Loucy (cell line): ENCODE results near the gene CAV3.

Experiments used
- H2AFZ ChIP-seq: fragments of 200-600 bp; sonication (generic); 2 replicates; pipeline ENCODE4 v1.6.0; 2016; ENCODE audit warnings: antibody characterized with exemption, mild to moderate bottlenecking, low read length, moderate library complexity
- H3F3A ChIP-seq: fragments of 200-600 bp; 2 replicates; pipeline ENCODE4 v1.6.0; 2016; ENCODE audit warnings: antibody characterized with exemption, low read depth, mild to moderate bottlenecking
- H3K27me3 ChIP-seq: fragments of 200-600 bp; sonication (generic); 2 replicates; pipeline ENCODE4 v1.6.1; 2014; ENCODE audit warnings: low read length, mild to moderate bottlenecking; ENCODE audit not compliant: insufficient read depth, poor library complexity, severe bottlenecking
- H3K36me3 ChIP-seq: fragments of 200-600 bp; sonication (generic); 2 replicates; pipeline ENCODE4 v1.6.1; 2016; ENCODE audit warnings: low read length; ENCODE audit not compliant: insufficient read depth
- H3K4me1 ChIP-seq: fragments of 200-600 bp; sonication (generic); 2 replicates; pipeline ENCODE4 v1.5.1; 2014; ENCODE audit warnings: low read length, mild to moderate bottlenecking; ENCODE audit not compliant: insufficient read depth, poor library complexity, severe bottlenecking
- H3K4me2 ChIP-seq: fragments of 200-600 bp; sonication (generic); 2 replicates; pipeline ENCODE4 v1.6.0; 2014; ENCODE audit warnings: antibody characterized with exemption, low read length, low read depth, mild to moderate bottlenecking; ENCODE audit not compliant: poor library complexity, severe bottlenecking
- H3K4me3 ChIP-seq: fragments of 200-600 bp; sonication (generic); 2 replicates; pipeline ENCODE4 v1.5.1; 2014; ENCODE audit warnings: low read length, mild to moderate bottlenecking, mixed read lengths; ENCODE audit not compliant: poor library complexity, severe bottlenecking
- H3K79me2 ChIP-seq: fragments of 200-600 bp; sonication (generic); 2 replicates; pipeline ENCODE4 v1.6.1; 2014; ENCODE audit warnings: low read length; ENCODE audit not compliant: insufficient read depth
- H3K9ac ChIP-seq: fragments of 200-600 bp; sonication (generic); 2 replicates; pipeline ENCODE4 v1.6.0; 2014; ENCODE audit warnings: mild to moderate bottlenecking, low read depth, low read length, moderate library complexity; ENCODE audit not compliant: poor library complexity, severe bottlenecking
- H3K9me2 ChIP-seq: fragments of 200-600 bp; sonication (generic); replicated peaks from 2 replicates; pipeline ENCODE4 v1.6.1; 2016; ENCODE audit warnings: low read depth, low read length, mixed read lengths
- H3K9me3 ChIP-seq: fragments of 200-600 bp; sonication (generic); 2 replicates; pipeline ENCODE4 v1.6.1; 2014; ENCODE audit warnings: mild to moderate bottlenecking, antibody characterized with exemption, low read length, low read depth; ENCODE audit not compliant: insufficient read depth
- H4K20me1 ChIP-seq: fragments of 200-600 bp; sonication (generic); 2 replicates; pipeline ENCODE4 v1.6.0; 2014; ENCODE audit warnings: antibody characterized with exemption, low read length, mild to moderate bottlenecking; ENCODE audit not compliant: insufficient read depth, poor library complexity, severe bottlenecking
- CTCF ChIP-seq: fragments of 200-600 bp; sonication (generic); conservative IDR thresholded peaks from 2 replicates; pipeline ENCODE4 v1.5.1; 2014; ENCODE audit warnings: mild to moderate bottlenecking, antibody characterized with exemption, low read length
- EZH2phosphoT487 ChIP-seq: fragments of 200-600 bp; IDR thresholded peaks from 2 replicates; pipeline ENCODE4 v1.6.1; 2018; ENCODE audit warnings: antibody characterized with exemption, mild to moderate bottlenecking, moderate library complexity, borderline replicate concordance

The CAV3 gene

GRCh38 chr3:8773941-8774542, 40.4 kb downstream of the CAV3 start:
- H3K9ac ChIP-seq: no peak overlapping the region
- H3K9me2 ChIP-seq: no peaks in the 10 kb centered on the region
- no peaks in the 10 kb centered on the region for H3F3A ChIP-seq
- no peak overlapping the region for H2AFZ ChIP-seq
- no peaks in the 10 kb centered on the region for H3K36me3 ChIP-seq
- no peaks in the 10 kb centered on the region for H3K4me1 ChIP-seq
- no peaks in the 10 kb centered on the region for H3K9me3 ChIP-seq
- no peaks in the 10 kb centered on the region for H3K27me3 ChIP-seq
- no peaks in the 10 kb centered on the region for H3K79me2 ChIP-seq
- H3K4me3 ChIP-seq: no peak overlapping the region
- TF ChIP-seq CTCF (no peak), EZH2phosphoT487 (no peak)
- H3K4me2 ChIP-seq: no peak overlapping the region
- H4K20me1 ChIP-seq: no peaks in the 10 kb centered on the region

GRCh38 chr3:8775181-8775580, 41.6 kb downstream of the CAV3 start:
- no peaks in the 10 kb centered on the region for H3K4me1 ChIP-seq
- no peak for TF ChIP-seq CTCF
- no peak for TF ChIP-seq EZH2phosphoT487
- no peak overlapping the region for H3K4me3 ChIP-seq

GRCh38 chr3:8775602-8776001, 42.0 kb downstream of the CAV3 start:
- H3F3A ChIP-seq: no peaks in the 10 kb centered on the region
- H3K4me1 ChIP-seq: no peaks in the 10 kb centered on the region
- no peaks in the 10 kb centered on the region for H4K20me1 ChIP-seq
- H3K27me3 ChIP-seq: no peaks in the 10 kb centered on the region
- H3K79me2 ChIP-seq: no peaks in the 10 kb centered on the region
- no peaks in the 10 kb centered on the region for H3K9me3 ChIP-seq
- no peak for TF ChIP-seq EZH2phosphoT487
- no peak for TF ChIP-seq CTCF
- H3K4me2 ChIP-seq: no peak overlapping the region
- H3K4me3 ChIP-seq: no peak overlapping the region
- no peaks in the 10 kb centered on the region for H3K9me2 ChIP-seq
- no peaks in the 10 kb centered on the region for H3K36me3 ChIP-seq
- no peak overlapping the region for H3K9ac ChIP-seq
- no peak overlapping the region for H2AFZ ChIP-seq

More at GRCh38 chr3:8775181-8775580, 41.6 kb downstream of the CAV3 start:
- Histone ChIP-seq H2AFZ (no peak overlapping the region), H3K79me2 (no peaks in the 10 kb centered on the region), H3K27me3 (no peaks in the 10 kb centered on the region), H3K4me2 (no peak overlapping the region), H4K20me1 (no peaks in the 10 kb centered on the region), H3K9ac (no peak overlapping the region), H3F3A (no peaks in the 10 kb centered on the region), H3K36me3 (no peaks in the 10 kb centered on the region), H3K9me3 (no peaks in the 10 kb centered on the region), H3K9me2 (no peaks in the 10 kb centered on the region)
